ENCODE measurements around the gene ZNF544. TPM values are rescaled to one million over a fixed set of nuclear protein-coding genes. Genes with fewer than 3 reads are reported as not detected.
A peak's percentile ranks its signal among the peaks of the same experiment; 100 is the strongest.

The ZNF544 gene
- polyA plus RNA-seq, 2 of the 4 experiments (the other 2 are of a cell fraction), result 23.7 to 33.1 TPM

GRCh38 chr19:58305932-58306323 lies 77.2 kb downstream of the ZNF544 start:
- Histone ChIP-seq H3K4me2 (peak overlapping the region; percentile 83), H3K4me3 (peak overlapping the region; percentile 72), H3K4me1 (0 out of 3 replicates have a peak, but pooled peaks cover 4% of the 10 kb centered on the region), H3K9me3 (peaks cover 62% of the 10 kb centered on the region), H3K27ac (peak overlapping the region; percentile 77 to 89)
- DNase-seq (ENCODE audit: low read depth in 1 of 2, low spot score in 1 of 2) (peak in 1 of 2 experiments; percentile 36), ATAC-seq (no peak), FAIRE-seq (no peak)
- POLR2A ChIA-PET, result interaction anchor here (1.1 to 2.3 kb wide), 2 partner anchors 21 to 56 kb away, joined by 5 to 22 read pairs; partner anchors contain the start of genes ZNF497 and ZSCAN22
- WGBS (ENCODE audit: missing lambda C conversion rate), result 44% methylated on average over 12 of the region's 12 CpGs
- CTCF ChIA-PET, result interaction anchor here (0.7 to 1.1 kb wide), 2 partner anchors 13 to 214 kb away, joined by 3 to 4 read pairs; no protein-coding TSS in a partner anchor
- TF ChIP-seq FOXS1 (CRISPR knock-in tag; IDR thresholded peaks at IDR 0.05), result no peak
- no peak for TF ChIP-seq MAFK (IDR thresholded peaks at IDR 0.05; ENCODE audit: partially characterized antibody)
- TF ChIP-seq CHD2 (IDR thresholded peaks at IDR 0.05; ENCODE audit: low read length, partially characterized antibody), result no peak
- TF ChIP-seq NPAS2 (CRISPR knock-in tag; IDR thresholded peaks at IDR 0.05; ENCODE audit: borderline replicate concordance), result no peak

- POLR2A ChIA-PET, result no interaction called here
Observed at GRCh38 chr19:58307736-58308135, 79.0 kb downstream of the ZNF544 start.

More at GRCh38 chr19:58307736-58308135, 79.0 kb downstream of the ZNF544 start:
- no peak for ATAC-seq
- CTCF ChIA-PET, result interaction anchor here (1.9 kb wide), 1 partner anchor 18 kb away, joined by 4 read pairs; no protein-coding TSS in a partner anchor
- FAIRE-seq, result no peak
- WGBS (ENCODE audit: missing lambda C conversion rate), result 96% methylated on average over 4 of the region's 4 CpGs
- Histone ChIP-seq H3K27ac (no peak overlapping the region), H3K4me2 (no peak overlapping the region), H3K4me3 (no peak overlapping the region), H3K9me3 (peaks cover 61% of the 10 kb centered on the region), H3K4me1 (0 out of 3 replicates have a peak, but pooled peaks cover 4% of the 10 kb centered on the region)
- TF ChIP-seq NFE2L2 (conservative IDR thresholded peaks at IDR 0.05; ENCODE audit: low read length) (no peak), JUNB (IDR thresholded peaks at IDR 0.05) (no peak), ELK1 (IDR thresholded peaks at IDR 0.05; ENCODE audit: low read depth, low read length) (no peak), HMGXB4 (CRISPR knock-in tag; IDR thresholded peaks at IDR 0.05; ENCODE audit: borderline replicate concordance) (no peak), CEBPB (IDR thresholded peaks at IDR 0.05) (no peak), ATOH8 (CRISPR knock-in tag; IDR thresholded peaks at IDR 0.05; ENCODE audit: low read depth) (no peak), CBX8 (IDR thresholded peaks at IDR 0.05) (no peak), HOXB5 (CRISPR knock-in tag; IDR thresholded peaks at IDR 0.05) (no peak), CHD4 (IDR thresholded peaks at IDR 0.05; ENCODE audit: borderline replicate concordance) (no peak), REST (IDR thresholded peaks at IDR 0.05) (no peak), E2F6 (IDR thresholded peaks at IDR 0.05; ENCODE audit: borderline replicate concordance, low read depth) (no peak), NR3C1 (IDR thresholded peaks at IDR 0.05) (no peak), BCL3 (IDR thresholded peaks at IDR 0.05) (no peak), RCOR1 (IDR thresholded peaks at IDR 0.05; ENCODE audit: low read depth, low read length) (no peak)
- DNase-seq (ENCODE audit: low read depth in 1 of 2, low spot score in 1 of 2), result no peak

All from A549 (cell line).